ENCODE results near the gene KIF21B.
"Not testable (repeated sequence)": the region's sequence is repeated elsewhere in the genome, so short reads cannot be mapped to it uniquely, and the experiment has no call there.

KIF21B gene

GRCh38 chr1:200949626-200950025 lies 73.9 kb downstream of the KIF21B start:
- no peak for TF ChIP-seq CTCF (IDR thresholded peaks at IDR 0.05)
- Mint-ChIP-seq H3K36me3 (ENCODE audit: low read depth) (peaks cover 18% of the 10 kb centered on the region), H3K4me1 (peaks cover 7% of the 10 kb centered on the region), H3K9me3 (peaks cover 36% of the 10 kb centered on the region), H3K27me3 (ENCODE audit: low read depth, poor library complexity) (peaks cover 11% of the 10 kb centered on the region), H3K27ac (no peak overlapping the region), H3K4me3 (no peak overlapping the region)
- DNase-seq: no peak

GRCh38 chr1:200947059-200947566 lies 76.4 kb downstream of the KIF21B start:
- Mint-ChIP-seq H3K9me3 (peaks cover 62% of the 10 kb centered on the region), H3K4me1 (peaks cover 7% of the 10 kb centered on the region), H3K27me3 (ENCODE audit: low read depth, poor library complexity) (peaks cover 11% of the 10 kb centered on the region), H3K27ac (no peak overlapping the region), H3K36me3 (ENCODE audit: low read depth) (peaks cover 23% of the 10 kb centered on the region), H3K4me3 (no peak overlapping the region)
- DNase-seq: no peak
- no peak for TF ChIP-seq CTCF (IDR thresholded peaks at IDR 0.05)

- Mint-ChIP-seq H3K4me3 (no peak overlapping the region), H3K4me1 (peaks cover 7% of the 10 kb centered on the region), H3K36me3 (ENCODE audit: low read depth) (peaks cover 23% of the 10 kb centered on the region), H3K27ac (peak overlapping the region; percentile 52), H3K27me3 (ENCODE audit: low read depth, poor library complexity) (peaks cover 14% of the 10 kb centered on the region), H3K9me3 (peaks cover 81% of the 10 kb centered on the region)
- no peak for TF ChIP-seq CTCF (IDR thresholded peaks at IDR 0.05)
- no peak for DNase-seq
These were observed 78.4 kb downstream of the KIF21B start for GRCh38 chr1:200945111-200945510.

GRCh38 chr1:200938955-200939354 lies 84.6 kb downstream of the KIF21B start:
- H3K36me3 Mint-ChIP-seq (ENCODE audit: low read depth): no peaks in the 10 kb centered on the region
- no peak overlapping the region for H3K27ac Mint-ChIP-seq
- H3K4me3 Mint-ChIP-seq: no peak overlapping the region
- H3K27me3 Mint-ChIP-seq (ENCODE audit: low read depth, poor library complexity): peaks cover 19% of the 10 kb centered on the region
- no peaks in the 10 kb centered on the region for H3K4me1 Mint-ChIP-seq
- TF ChIP-seq CTCF (IDR thresholded peaks at IDR 0.05): no peak
- no peak for DNase-seq
- peaks cover 41% of the 10 kb centered on the region for H3K9me3 Mint-ChIP-seq

- not testable (repeated sequence) for H3K9me3 Mint-ChIP-seq; DNase-seq; H3K4me3 Mint-ChIP-seq; H3K36me3 Mint-ChIP-seq (ENCODE audit: low read depth); H3K4me1 Mint-ChIP-seq; H3K27ac Mint-ChIP-seq
- peaks cover 18% of the 10 kb centered on the region for H3K27me3 Mint-ChIP-seq (ENCODE audit: low read depth, poor library complexity)
These were observed 88.1 kb downstream of the KIF21B start for GRCh38 chr1:200935286-200935962.

GRCh38 chr1:200934676-200935245 lies 88.8 kb downstream of the KIF21B start:
- peaks cover 18% of the 10 kb centered on the region for H3K27me3 Mint-ChIP-seq (ENCODE audit: low read depth, poor library complexity)

More at GRCh38 chr1:200934676-200935245, 88.8 kb downstream of the KIF21B start:
- no peaks in the 10 kb centered on the region for H3K36me3 Mint-ChIP-seq (ENCODE audit: low read depth)
- H3K27ac Mint-ChIP-seq: no peak overlapping the region
- no peak overlapping the region for H3K4me3 Mint-ChIP-seq
- H3K4me1 Mint-ChIP-seq: no peaks in the 10 kb centered on the region
- H3K9me3 Mint-ChIP-seq: no peaks in the 10 kb centered on the region
- no peak for DNase-seq
- no peak for TF ChIP-seq CTCF (IDR thresholded peaks at IDR 0.05)
